Brain pericyte (primary cell): Measurements from ENCODE around the gene SCD5.

Source experiments
- DNase-seq: peaks from one replicate; pipeline ENCODE4 v3.0.0-alpha.2; 2012; ENCODE audit warnings: low read depth, low spot score

The SCD5 gene

DNA sequence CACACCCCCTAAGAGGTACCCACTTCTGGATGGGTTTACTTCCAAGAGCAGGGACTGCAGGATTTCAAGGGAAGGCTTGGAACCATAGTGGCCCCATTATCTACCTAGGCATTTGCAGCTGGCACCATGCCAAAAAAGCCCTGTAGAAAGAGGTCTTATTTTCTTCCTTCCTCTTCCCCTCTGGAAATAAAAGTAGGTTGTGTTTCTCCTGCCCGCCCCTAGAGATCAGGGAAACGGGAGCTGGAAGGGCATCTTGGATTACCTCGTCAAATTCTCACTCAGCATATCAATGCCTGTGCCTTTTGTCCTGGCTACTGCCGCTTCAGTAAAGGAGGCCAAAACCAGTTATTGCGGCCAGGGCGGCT, 1.6 kb downstream of the SCD5 start:
- no peak for DNase-seq

GRCh38 chr4:82792912-82793649, 5.5 kb downstream of the SCD5 start:
- no peak for DNase-seq

DNA sequence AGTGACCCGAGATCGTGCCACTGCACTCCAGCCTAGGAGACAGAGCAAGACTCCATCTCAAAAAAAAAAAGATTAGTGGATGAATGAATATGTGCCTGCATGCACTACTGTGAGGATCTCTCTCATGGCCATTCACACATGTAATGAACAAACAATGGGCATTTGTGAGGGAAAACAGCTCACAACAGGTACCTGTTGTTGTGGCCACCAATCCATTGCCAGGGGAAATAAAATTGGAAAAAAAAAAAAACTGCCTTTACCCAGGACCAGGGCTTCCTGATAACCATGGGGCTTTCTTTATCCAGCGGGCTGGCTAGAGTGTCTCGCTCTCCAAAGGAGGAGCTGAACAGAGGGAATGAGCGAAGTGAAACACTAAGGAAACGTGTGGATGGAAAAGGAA, 7.4 kb downstream of the SCD5 start:
- no peak for DNase-seq

DNA sequence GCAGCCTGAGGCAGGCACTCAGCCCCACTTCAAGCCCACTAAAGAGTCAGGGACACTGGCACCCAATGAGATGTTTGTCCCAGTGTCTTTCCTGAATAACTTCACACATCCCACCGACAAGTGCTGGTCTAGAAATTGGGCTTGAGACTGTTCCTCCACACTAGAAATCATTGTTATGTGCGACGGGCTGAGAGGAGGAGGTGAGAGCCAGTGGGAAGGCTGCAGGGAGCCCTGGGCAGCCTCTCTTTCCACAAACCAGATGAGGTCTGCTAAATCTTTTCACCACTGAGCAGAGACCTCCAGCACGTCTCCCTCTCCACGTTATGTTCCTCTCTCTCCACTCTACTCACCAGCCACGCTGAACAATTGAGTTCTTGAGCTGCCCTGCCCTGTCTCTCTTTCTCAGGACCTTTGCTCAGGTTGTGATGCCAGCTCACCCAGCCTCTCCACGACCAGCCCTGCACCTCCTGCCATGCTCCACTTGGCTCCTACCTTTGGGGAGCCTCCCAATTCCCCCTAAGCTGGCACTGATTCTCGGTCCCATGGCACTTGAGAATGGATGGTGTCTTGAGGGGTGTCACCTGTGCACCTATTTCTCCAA, 8.4 kb downstream of the SCD5 start:
- no peak for DNase-seq

- no peak for DNase-seq
Observed at GRCh38 chr4:82789025-82789776, 9.4 kb downstream of the SCD5 start.

DNA sequence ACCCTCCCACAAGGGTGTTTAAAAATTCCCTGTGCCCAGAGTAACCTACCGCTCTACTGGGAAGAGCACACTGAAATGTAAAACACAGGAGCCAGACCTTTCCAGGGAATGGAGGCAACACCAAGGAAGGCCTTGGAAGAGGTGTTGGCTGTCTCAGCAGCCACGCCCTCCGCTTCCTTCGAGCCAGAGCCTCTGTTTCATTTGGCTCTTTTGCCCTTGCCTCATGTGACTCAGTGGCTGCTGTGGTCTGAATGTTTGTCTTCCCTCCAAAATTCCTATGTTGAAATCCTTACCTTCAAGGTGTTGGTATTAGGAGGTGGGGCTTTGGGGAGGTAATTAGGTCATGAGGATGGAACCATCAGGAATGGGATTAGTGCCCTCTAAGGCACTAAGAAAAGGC, 11.3 kb downstream of the SCD5 start:
- DNase-seq: no peak

DNA sequence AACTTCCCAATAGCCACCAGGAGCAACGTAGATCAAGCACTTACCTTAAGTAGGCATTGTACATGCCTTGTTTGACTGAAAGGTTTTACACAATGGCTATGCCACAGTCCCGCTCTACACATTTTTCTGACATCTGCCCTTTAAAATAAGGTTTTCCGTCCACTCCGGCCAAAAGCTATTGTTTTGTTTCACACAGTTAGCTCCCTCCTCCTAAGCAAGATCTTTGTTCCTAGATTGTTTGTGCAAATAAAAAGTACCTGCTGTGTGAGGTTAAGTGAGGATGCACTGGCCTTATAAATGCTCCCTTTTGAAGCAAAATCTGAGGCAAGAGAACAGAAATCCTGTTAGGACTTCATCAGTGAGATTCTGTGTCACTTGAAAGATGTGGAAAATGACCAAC, 11.8 kb downstream of the SCD5 start:
- no peak for DNase-seq

GRCh38 chr4:82785611-82786400, 12.8 kb downstream of the SCD5 start:
- DNase-seq: no peak

DNA sequence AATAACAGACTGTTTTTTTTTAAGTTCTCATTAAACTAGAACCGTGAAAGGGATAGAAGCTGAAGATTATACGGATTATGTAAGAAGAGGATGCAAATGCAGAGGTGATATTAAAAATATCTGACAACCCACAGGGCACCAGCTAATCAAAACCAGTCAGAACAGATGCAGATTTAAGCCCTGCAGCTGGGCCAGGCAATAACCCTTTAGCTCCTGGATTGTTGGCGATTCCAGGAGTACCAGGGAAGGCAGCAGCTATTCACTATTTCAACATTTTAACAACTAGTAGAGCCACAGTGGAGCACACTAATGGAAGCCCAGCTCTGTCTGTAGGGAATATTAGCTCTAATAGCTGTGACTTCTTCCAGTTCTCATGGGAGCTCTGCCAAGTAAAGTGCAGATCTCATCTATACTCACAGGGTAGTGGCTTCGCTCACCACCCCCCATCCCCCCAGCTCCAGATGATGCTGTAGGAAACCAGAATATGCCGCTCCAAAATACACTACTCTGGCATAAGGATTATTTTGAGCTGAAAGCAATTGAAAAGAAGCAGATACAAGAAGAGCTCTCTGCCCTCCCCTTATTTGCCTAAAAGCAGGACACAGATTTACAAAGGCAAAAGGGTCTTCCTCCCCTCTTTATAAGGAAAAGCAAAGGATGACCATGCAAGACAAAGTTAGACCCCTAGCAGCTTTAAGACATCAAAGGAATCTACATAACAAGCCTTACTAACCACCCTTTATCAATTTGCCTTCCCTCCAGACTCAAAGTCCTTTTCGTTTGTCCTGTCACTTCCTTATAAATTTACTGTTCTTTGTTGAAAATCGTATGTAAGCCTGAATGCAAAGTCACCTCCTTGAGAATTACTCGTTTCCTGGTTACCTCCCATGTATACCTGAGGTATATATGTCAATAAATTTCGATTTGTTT, 13.7 kb downstream of the SCD5 start:
- DNase-seq: no peak

DNA sequence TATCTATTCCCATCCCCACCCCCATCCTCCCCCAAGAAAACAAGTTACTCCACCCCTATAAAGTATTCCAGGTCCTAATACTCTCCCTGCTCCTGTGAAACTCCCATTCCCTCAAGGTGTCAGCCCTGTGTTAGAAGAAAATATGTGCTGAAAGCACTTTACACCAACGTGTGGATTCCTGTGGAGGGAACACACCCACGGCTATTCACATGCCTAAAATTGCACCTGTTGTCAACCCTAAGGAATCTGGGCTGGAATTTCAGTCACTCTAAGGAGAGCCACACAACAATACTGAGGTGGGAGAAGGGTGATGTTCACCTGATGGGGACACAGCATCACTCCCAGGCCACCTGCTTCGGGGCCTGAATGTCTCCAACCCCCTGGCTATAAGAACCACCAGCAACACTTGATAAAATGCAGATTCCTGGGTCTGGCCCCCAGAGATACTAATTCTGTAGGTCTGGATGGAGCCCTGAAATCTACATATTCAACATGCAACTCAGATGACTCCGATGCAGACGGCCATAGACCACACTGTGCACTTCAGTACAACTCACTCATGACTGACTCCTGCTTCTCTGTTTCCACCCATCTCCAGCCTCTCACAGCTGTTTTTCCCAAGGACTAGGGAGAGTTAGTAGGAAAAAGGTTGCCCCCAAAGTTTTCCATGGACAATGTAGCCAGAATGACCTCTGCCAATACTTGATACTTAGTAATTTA, 15.8 kb downstream of the SCD5 start:
- no peak for DNase-seq

DNA sequence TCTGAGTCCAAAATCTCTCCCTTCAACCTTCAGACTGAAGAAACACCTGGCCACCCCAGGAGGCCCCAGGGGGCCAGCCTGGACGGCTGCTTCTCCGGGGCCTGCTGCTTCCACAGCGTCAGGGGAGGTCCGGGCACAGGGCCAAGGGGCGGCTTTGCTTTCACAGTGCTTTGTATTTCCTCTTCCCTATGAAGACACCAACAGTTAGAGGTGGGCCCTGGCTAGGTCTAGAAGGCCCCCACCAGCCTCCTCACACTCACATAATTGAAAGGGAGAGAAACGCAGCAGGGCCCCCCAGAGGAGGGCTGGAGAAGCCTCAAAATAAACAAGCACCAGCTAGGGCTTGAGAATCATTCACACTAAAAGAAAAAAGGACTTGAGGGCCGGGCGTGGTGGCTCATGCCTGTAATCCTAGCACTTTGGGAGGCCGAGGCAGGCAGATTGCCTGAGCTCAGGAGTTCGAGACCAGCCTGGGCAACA, 17.8 kb downstream of the SCD5 start:
- peak; percentile 86 for DNase-seq

- DNase-seq: no peak
Observed at GRCh38 chr4:82780170-82780751, 18.3 kb downstream of the SCD5 start.

- no peak for DNase-seq
Observed at GRCh38 chr4:82779032-82779431, 19.6 kb downstream of the SCD5 start.

GRCh38 chr4:82777857-82778525, 20.6 kb downstream of the SCD5 start:
- no peak for DNase-seq

- no peak for DNase-seq
Observed at GRCh38 chr4:82776925-82777542, 21.6 kb downstream of the SCD5 start.

- DNase-seq: no peak
Observed at GRCh38 chr4:82775243-82775642, 23.4 kb downstream of the SCD5 start.

GRCh38 chr4:82774711-82775171, 23.9 kb downstream of the SCD5 start:
- no peak for DNase-seq

- DNase-seq: no peak
Observed at GRCh38 chr4:82773057-82773456, 25.5 kb downstream of the SCD5 start.

- DNase-seq: no peak
Observed at GRCh38 chr4:82770607-82771006, 28.0 kb downstream of the SCD5 start.
